ENCODE data around the gene PDE4D.

Gene PDE4D

GRCh38 chr5:59037941-59038797 is 855.4 kb downstream of the PDE4D start:
- no peak for DNase-seq (ENCODE audit: low read depth)

GRCh38 chr5:59037453-59037852 is 856.1 kb downstream of the PDE4D start:
- no peak for DNase-seq (ENCODE audit: low read depth)

- DNase-seq (ENCODE audit: low read depth): no peak
Observed at GRCh38 chr5:59037041-59037440, 856.5 kb downstream of the PDE4D start.

- no peak for DNase-seq (ENCODE audit: low read depth)
Observed at GRCh38 chr5:59036274-59036961, 857.1 kb downstream of the PDE4D start.

GRCh38 chr5:59035681-59036080 is 857.8 kb downstream of the PDE4D start:
- no peak for DNase-seq (ENCODE audit: low read depth)

- no peak for DNase-seq (ENCODE audit: low read depth)
Observed at GRCh38 chr5:59034498-59035186, 858.9 kb downstream of the PDE4D start.

GRCh38 chr5:59027145-59027907 is 866.2 kb downstream of the PDE4D start:
- no peak for DNase-seq (ENCODE audit: low read depth)

- DNase-seq (ENCODE audit: low read depth): no peak
Observed at GRCh38 chr5:59025734-59026133, 867.8 kb downstream of the PDE4D start.

GRCh38 chr5:59021837-59022514 is 871.5 kb downstream of the PDE4D start:
- no peak for DNase-seq (ENCODE audit: low read depth)

GRCh38 chr5:59021286-59021673 is 872.2 kb downstream of the PDE4D start:
- DNase-seq (ENCODE audit: low read depth): no peak

GRCh38 chr5:59020611-59021285 is 872.8 kb downstream of the PDE4D start:
- DNase-seq (ENCODE audit: low read depth): no peak

- no peak for DNase-seq (ENCODE audit: low read depth)
Observed at GRCh38 chr5:59019078-59019477, 874.4 kb downstream of the PDE4D start.

- no peak for DNase-seq (ENCODE audit: low read depth)
Observed at GRCh38 chr5:59016925-59017324, 876.6 kb downstream of the PDE4D start.

- DNase-seq (ENCODE audit: low read depth): no peak
Observed at GRCh38 chr5:59008816-59009473, 884.6 kb downstream of the PDE4D start.

GRCh38 chr5:59007460-59008063 is 886.0 kb downstream of the PDE4D start:
- no peak for DNase-seq (ENCODE audit: low read depth)

GRCh38 chr5:59005934-59006701 is 887.4 kb downstream of the PDE4D start:
- no peak for DNase-seq (ENCODE audit: low read depth)

GRCh38 chr5:59003641-59004040 is 889.9 kb downstream of the PDE4D start:
- DNase-seq (ENCODE audit: low read depth): no peak

- no peak for DNase-seq (ENCODE audit: low read depth)
Observed at GRCh38 chr5:59003124-59003523, 890.4 kb downstream of the PDE4D start.

GRCh38 chr5:59002162-59002825 is 891.2 kb downstream of the PDE4D start:
- no peak for DNase-seq (ENCODE audit: low read depth)
